Liver (tissue), 9 donors: Measurements from ENCODE around the gene TTC29. TPM values are rescaled to one million over a fixed set of nuclear protein-coding genes. Genes with fewer than 3 reads are reported as not detected.

Experiments
- DNase-seq: peaks from one replicate; pipeline ENCODE4 v3.0.0-alpha.2; 2017; ENCODE audit warnings: low spot score
- H3K27ac ChIP-seq, 2 donors: one replicate each; pipeline ENCODE4 v1.7.0; 2013; ENCODE audit warnings: inconsistent platforms in 2 of 2, low read length in 2 of 2, control low read depth in 1 of 2, low read depth in 1 of 2, mild to moderate bottlenecking in 1 of 2
- H3K27me3 ChIP-seq, 4 donors: one replicate each; pipeline versions ENCODE4 v1.6.1 to v1.7.0; 2013; ENCODE audit warnings: low read length in 3 of 4, inconsistent platforms in 1 of 4, mild to moderate bottlenecking in 1 of 4, moderate library complexity in 1 of 4; ENCODE audit not compliant: control insufficient read depth in 4 of 4, insufficient read depth in 4 of 4
- H3K36me3 ChIP-seq, 4 donors: one replicate each; pipeline versions ENCODE4 v1.6.1 to v1.7.0; 2013; ENCODE audit warnings: low read length in 3 of 4, mild to moderate bottlenecking in 3 of 4, low read depth in 1 of 4, moderate library complexity in 1 of 4; ENCODE audit not compliant: control insufficient read depth in 4 of 4, insufficient read depth in 3 of 4
- H3K4me1 ChIP-seq, 4 donors: one replicate each; pipeline versions ENCODE4 v1.6.1 to v1.7.0; 2013; ENCODE audit warnings: low read length in 3 of 4, mild to moderate bottlenecking in 3 of 4, moderate library complexity in 1 of 4; ENCODE audit not compliant: control insufficient read depth in 4 of 4, insufficient read depth in 4 of 4
- H3K4me3 ChIP-seq, 3 donors: one replicate each; pipeline versions ENCODE4 v1.6.1 to v1.7.0; 2013; ENCODE audit warnings: low read length in 3 of 3, control low read depth in 1 of 3, low read depth in 1 of 3, mild to moderate bottlenecking in 1 of 3
- H3K9ac ChIP-seq, 2 donors: one replicate each; pipeline ENCODE4 v1.7.0; 2013; ENCODE audit warnings: low read length in 2 of 2, mild to moderate bottlenecking in 2 of 2, moderate library complexity in 2 of 2, control low read depth in 1 of 2, low read depth in 1 of 2
- H3K9me3 ChIP-seq, 4 donors: one replicate each; pipeline versions ENCODE4 v1.6.1 to v1.7.0; 2013; ENCODE audit warnings: low read length in 3 of 4; ENCODE audit not compliant: control insufficient read depth in 4 of 4
- ATF3 ChIP-seq: IDR thresholded peaks from 2 replicates; pipeline ENCODE4 v1.6.1; 2016; ENCODE audit warnings: antibody characterized with exemption
- CTCF ChIP-seq: fragments of 150-350 bp; IDR thresholded peaks from 2 replicates; pipeline ENCODE4 v1.5.1; 2017; ENCODE audit warnings: improper control_type of control experiment, low read depth, low read length; ENCODE audit not compliant: missing input control
- EGR1 ChIP-seq, 2 donors: IDR thresholded peaks; 2 replicates each; pipeline ENCODE4 v1.6.1; 2016 to 2018; ENCODE audit warnings: antibody characterized with exemption in 2 of 2, low read depth in 2 of 2
- FOXA1 ChIP-seq: IDR thresholded peaks from 2 replicates; pipeline ENCODE4 v1.6.1; 2016; ENCODE audit warnings: antibody characterized with exemption
- FOXA2 ChIP-seq: IDR thresholded peaks from 2 replicates; pipeline ENCODE4 v1.6.1; 2016; ENCODE audit warnings: antibody characterized with exemption
- GABPA ChIP-seq, 2 donors: IDR thresholded peaks in 1 of 2; conservative IDR thresholded peaks in 1 of 2; 2 replicates each; pipeline ENCODE4 v1.6.1; 2016; ENCODE audit warnings: antibody characterized with exemption in 2 of 2, mild to moderate bottlenecking in 1 of 2, moderate library complexity in 1 of 2
- HNF4A ChIP-seq, 2 donors: conservative IDR thresholded peaks; 2 replicates each; pipeline ENCODE4 v1.6.1; 2016; ENCODE audit warnings: antibody characterized with exemption in 2 of 2, mild to moderate bottlenecking in 2 of 2
- JUND ChIP-seq, 2 donors: IDR thresholded peaks; 2 replicates each; pipeline ENCODE4 v1.6.1; 2016; ENCODE audit warnings: antibody characterized with exemption in 2 of 2
- MAX ChIP-seq: IDR thresholded peaks from 2 replicates; pipeline ENCODE4 v1.6.1; 2016; ENCODE audit warnings: antibody characterized with exemption
- NR2F2 ChIP-seq: IDR thresholded peaks from 2 replicates; pipeline ENCODE4 v1.6.1; 2016; ENCODE audit warnings: antibody characterized with exemption
- RAD21 ChIP-seq, 2 donors: IDR thresholded peaks; 2 replicates each; pipeline ENCODE4 v1.6.1; 2016; ENCODE audit warnings: antibody characterized with exemption in 2 of 2, mild to moderate bottlenecking in 2 of 2
- REST ChIP-seq: IDR thresholded peaks from 2 replicates; pipeline ENCODE4 v1.6.1; 2016; ENCODE audit warnings: antibody characterized with exemption, mild to moderate bottlenecking
- RXRA ChIP-seq, 2 donors: IDR thresholded peaks; 2 replicates each; pipeline ENCODE4 v1.6.1; 2017 to 2018; ENCODE audit warnings: antibody characterized with exemption in 2 of 2, mild to moderate bottlenecking in 1 of 2
- SP1 ChIP-seq: IDR thresholded peaks from 2 replicates; pipeline ENCODE4 v1.6.1; 2018; ENCODE audit warnings: antibody characterized with exemption, mild to moderate bottlenecking
- TAF1 ChIP-seq: conservative IDR thresholded peaks from 2 replicates; pipeline ENCODE4 v1.6.1; 2016; ENCODE audit warnings: antibody characterized with exemption, mild to moderate bottlenecking
- YY1 ChIP-seq: IDR thresholded peaks from 2 replicates; pipeline ENCODE4 v1.6.1; 2016; ENCODE audit warnings: antibody characterized with exemption, mild to moderate bottlenecking
- ZBTB33 ChIP-seq: IDR thresholded peaks from 2 replicates; pipeline ENCODE4 v1.6.1; 2016; ENCODE audit warnings: antibody characterized with exemption
- WGBS: extraction: QIAGEN DNeasy Blood & Tissue Kit; methylation state at CpG from one replicate; pipeline ENCODE4 v1.1.7; 2013; 5-methylcytosine and 5-hydroxymethylcytosine counted together
- polyA plus RNA-seq, 2 donors: library from polyadenylated mRNA; stranded (reverse) in 1 of 2; unstranded in 1 of 2; fragments of 200-250 nt in 1 of 2; fragments of >200 nt in 1 of 2; fragmentation: Nextera tagmentation in 1 of 2; extraction: Ambion mirVana in 1 of 2; gene quantifications; one replicate each; pipeline versions ENCODE4 v1.2.1 to v1.2.3, GENCODE V29; 2013 to 2015
- total RNA-seq, 2 donors: library from RNA; depleted of rRNA; stranded (reverse); fragments of >200 nt; gene quantifications; one replicate each; pipeline ENCODE4 v1.2.3, GENCODE V29; 2014
- donor health status: healthy.
- donor health status: healthy.
- donor health status: healthy.
- donor health status: healthy.
- donor health status: healthy.

TTC29 gene
- total and polyA plus RNA-seq, 4 donors: not detected

- Histone ChIP-seq H3K9me3 (no peaks in the 10 kb centered on the region), H3K27ac (no peak overlapping the region), H3K36me3 (no peaks in the 10 kb centered on the region), H3K9ac (no peak overlapping the region), H3K27me3 (peaks cover 0 to 6% (median 0%) of the 10 kb centered on the region in 4 donors), H3K4me3 (no peak overlapping the region), H3K4me1 (no peaks in the 10 kb centered on the region)
- TF ChIP-seq RAD21 (IDR thresholded peaks at IDR 0.05) (no peak), ZBTB33 (no peak), JUND (IDR thresholded peaks at IDR 0.05) (no peak), HNF4A (conservative IDR thresholded peaks at IDR 0.05) (no peak), MAX (no peak), SP1 (no peak), EGR1 (IDR thresholded peaks at IDR 0.05; ENCODE audit: low read depth in 2 of 2) (no peak), TAF1 (no peak), YY1 (no peak), NR2F2 (no peak), ATF3 (no peak), RXRA (IDR thresholded peaks at IDR 0.05) (no peak), CTCF (no peak), GABPA (IDR thresholded peaks at IDR 0.05 in 1 of 2, conservative IDR thresholded peaks at IDR 0.05 in 1 of 2) (no peak), FOXA2 (no peak), REST (no peak)
- 34% methylated on average over 1 of the region's 1 CpG for WGBS
- DNase-seq: no peak
Observed at GRCh38 chr4:146975527-146975926, 29.9 kb upstream of the TTC29 start.

- H3K36me3 ChIP-seq: no peaks in the 10 kb centered on the region
- no peak for DNase-seq
- H3K4me3 ChIP-seq: no peak overlapping the region
- H3K4me1 ChIP-seq: no peaks in the 10 kb centered on the region
- no peak overlapping the region for H3K9ac ChIP-seq
- no peak overlapping the region for H3K27ac ChIP-seq
- H3K9me3 ChIP-seq: no peaks in the 10 kb centered on the region
- H3K27me3 ChIP-seq: peaks cover 0 to 6% (median 0%) of the 10 kb centered on the region in 4 donors
- WGBS: 82% methylated on average over 3 of the region's 3 CpGs
- no peak for TF ChIP-seq HNF4A (conservative IDR thresholded peaks at IDR 0.05)
- TF ChIP-seq SP1: no peak
- no peak for TF ChIP-seq NR2F2
- TF ChIP-seq FOXA1: no peak
- no peak for TF ChIP-seq RXRA (IDR thresholded peaks at IDR 0.05)
- no peak for TF ChIP-seq RAD21 (IDR thresholded peaks at IDR 0.05)
- TF ChIP-seq FOXA2: no peak
- no peak for TF ChIP-seq JUND (IDR thresholded peaks at IDR 0.05)
- TF ChIP-seq YY1: no peak
Observed at GRCh38 chr4:146975036-146975435, 29.4 kb upstream of the TTC29 start.
